Endothelial cell of umbilical vein (primary cell): ENCODE measurements around the gene DNMT1. TPM values are rescaled to one million over a fixed set of nuclear protein-coding genes. Genes with fewer than 3 reads are reported as not detected.
A peak's percentile ranks its signal among the peaks of the same experiment; 100 is the strongest.

Experiments used
- BruUV-seq: library from RNA; stranded (reverse); fragments of 400-500 nt; replicated peaks from 2 replicates; lab custom pipeline; 2021; lab: Mats Ljungman, UMichigan
- CTCF ChIA-PET: fragments of 300-600, 350-600 bp; sonication (Branson Sonifier 250); formaldehyde crosslinking; loops from one replicate; lab custom pipeline; 2021; ENCODE audit warnings: antibody characterized with exemption, inconsistent platforms; lab: Charles Lee
- POLR2A ChIA-PET: fragments of 300-600, 350-600 bp; sonication (Branson Sonifier 250); formaldehyde crosslinking; loops from one replicate; lab custom pipeline; 2021; ENCODE audit warnings: antibody characterized with exemption, inconsistent platforms; lab: Charles Lee
- DNase-seq: peaks from one replicate; pipeline ENCODE4 v3.0.0-alpha.2; 2011; ENCODE audit warnings: low read depth, low spot score
- FAIRE-seq: peaks from 2 replicates; lab custom pipeline; 2011; peaks lifted over from hg19 to GRCh38; lab: Jason Lieb, UNC
- H2AFZ ChIP-seq: 2 replicates; pipeline ENCODE4 v1.6.0; 2012; ENCODE audit warnings: low read depth, low read length, control low read depth, inconsistent platforms
- H3K27ac ChIP-seq: 2 replicates; pipeline ENCODE4 v1.5.1; 2011; ENCODE audit warnings: low read depth, mild to moderate bottlenecking, control low read depth, low read length, moderate library complexity; ENCODE audit not compliant: insufficient read depth
- H3K27me3 ChIP-seq, 2 experiments: 2 replicates each; pipeline versions ENCODE4 v1.6.0 to v1.6.1; 2011; ENCODE audit warnings: low read length in 2 of 2, mixed read lengths in 1 of 2; ENCODE audit not compliant: control insufficient read depth in 2 of 2, insufficient read depth in 2 of 2
- H3K36me3 ChIP-seq, 2 experiments: 2 replicates in 1 of 2; 3 replicates in 1 of 2; pipeline ENCODE4 v1.5.1; 2011; ENCODE audit warnings: low read length in 2 of 2, mild to moderate bottlenecking in 1 of 2, moderate library complexity in 1 of 2; ENCODE audit not compliant: control insufficient read depth in 2 of 2, insufficient read depth in 2 of 2; ENCODE audit errors: extremely low read depth in 1 of 2
- H3K4me1 ChIP-seq: 3 replicates; pipeline ENCODE4 v1.5.1; 2011; ENCODE audit warnings: mild to moderate bottlenecking, low read length; ENCODE audit not compliant: control insufficient read depth, insufficient read depth; ENCODE audit errors: extremely low read depth
- H3K4me2 ChIP-seq: 2 replicates; pipeline ENCODE4 v1.6.1; 2011; ENCODE audit warnings: low read length, control low read depth, mixed read lengths; ENCODE audit not compliant: insufficient read depth
- H3K4me3 ChIP-seq, 3 experiments: fragments of 200-600 bp in 1 of 3; sonication (generic), shearing (Covaris generic) in 1 of 3; replicated peaks in 1 of 3; 2 replicates each; pipeline ENCODE4 v1.5.1; 2011 to 2016; ENCODE audit warnings: control low read depth in 3 of 3, low read length in 3 of 3, mild to moderate bottlenecking in 2 of 3, inconsistent platforms in 1 of 3, low read depth in 1 of 3, moderate library complexity in 1 of 3; ENCODE audit not compliant: insufficient read depth in 1 of 3
- H3K79me2 ChIP-seq: 2 replicates; pipeline ENCODE4 v1.6.0; 2012; ENCODE audit warnings: low read length, inconsistent platforms; ENCODE audit not compliant: control insufficient read depth, insufficient read depth
- H3K9ac ChIP-seq: replicated peaks from 2 replicates; pipeline ENCODE3; 2011; ENCODE audit warnings: low read length, control low read depth; ENCODE audit not compliant: insufficient read depth; ENCODE audit errors: extremely low read depth
- H3K9me1 ChIP-seq: replicated peaks from 3 replicates; pipeline ENCODE4 v1.6.0; 2011; ENCODE audit warnings: mild to moderate bottlenecking, low read length; ENCODE audit not compliant: control insufficient read depth, insufficient read depth; ENCODE audit errors: extremely low read depth
- H3K9me3 ChIP-seq: replicated peaks from 2 replicates; pipeline ENCODE4 v1.5.1; 2012; ENCODE audit warnings: low read length, inconsistent platforms; ENCODE audit not compliant: control insufficient read depth, insufficient read depth
- H4K20me1 ChIP-seq: replicated peaks from 2 replicates; pipeline ENCODE3; 2011; ENCODE audit warnings: mild to moderate bottlenecking, low read length; ENCODE audit not compliant: control insufficient read depth, insufficient read depth; ENCODE audit errors: extremely low read depth
- EZH2 ChIP-seq: IDR thresholded peaks from 2 replicates; pipeline ENCODE4 v1.6.1; 2012; ENCODE audit warnings: borderline replicate concordance, low read depth, mild to moderate bottlenecking, moderate library complexity, low read length, inconsistent platforms; ENCODE audit not compliant: severe bottlenecking
- GATA2 ChIP-seq: IDR thresholded peaks from 2 replicates; pipeline ENCODE4 v1.7.0; 2011; ENCODE audit warnings: low read depth, mild to moderate bottlenecking, moderate library complexity, mixed read lengths, low read length; ENCODE audit not compliant: insufficient read length, insufficient read depth
- JUN ChIP-seq: IDR thresholded peaks from 2 replicates; pipeline ENCODE4 v1.6.1; 2011; ENCODE audit warnings: borderline replicate concordance, low read depth; ENCODE audit not compliant: insufficient read length, insufficient read depth
- dilution Hi-C: fragments of 300-500 bp; cut with MboI; formaldehyde crosslinking; loops from one replicate; pipeline ENCODE4 v1.15.0; 2019; ENCODE audit warnings: low sequenced_read_pairs; ENCODE audit not compliant: extremely low pct_ligation_motif_present
- intact Hi-C: fragments of 100-400 bp; cut with micrococcal nuclease; formaldehyde crosslinking; loops from one replicate; pipeline ENCODE4 v1.10.0; 2022
- microRNA-seq: library from miRNA; unstranded; fragments of <30 nt; microRNA quantifications from one replicate; pipeline ENCODE4 v1.2.0, GENCODE V29; 2021; ENCODE audit warnings: borderline number of aligned reads, borderline replicate concordance
- polyA plus RNA-seq, 4 experiments: library from polyadenylated mRNA; depleted of rRNA in 3 of 4; stranded (reverse) in 3 of 4; unstranded in 1 of 4; fragments of >200 nt; gene quantifications; 2 replicates each; pipeline versions ENCODE4 v1.2.1 to v1.2.3, GENCODE V29; 2011 to 2012; ENCODE audit warnings: missing spikeins in 1 of 4
- small RNA-seq: library from RNA; depleted of rRNA; stranded (forward); fragments of <200 nt; gene quantifications from one replicate; pipeline ENCODE3, GENCODE V24; 2012; ENCODE audit warnings: low replicate concordance, low read depth; ENCODE audit not compliant: insufficient read depth, insufficient read length
- total RNA-seq: library from RNA; stranded (reverse); gene quantifications from 2 replicates; pipeline ENCODE4 v1.2.3, GENCODE V29; 2021

The DNMT1 gene
- total and polyA plus RNA-seq, 2 donors (not counting 3 experiments of a cell fraction or from before 2014, with no cell fraction given), result 53.4 to 165 TPM

GRCh38 chr19:10083911-10084310 is 110.8 kb downstream of the DNMT1 start:
- Histone ChIP-seq H3K27me3 (no peaks in the 10 kb centered on the region), H3K79me2 (no peaks in the 10 kb centered on the region), H2AFZ (no peak overlapping the region), H3K27ac (no peak overlapping the region), H3K9me3 (no peaks in the 10 kb centered on the region), H3K9ac (no peak overlapping the region), H3K4me3 (no peak overlapping the region), H3K36me3 (no peaks in the 10 kb centered on the region), H3K4me1 (peaks cover 2% of the 10 kb centered on the region), H3K9me1 (no peaks in the 10 kb centered on the region), H3K4me2 (no peak overlapping the region), H4K20me1 (no peaks in the 10 kb centered on the region)
- POLR2A ChIA-PET, result no interaction called here
- TF ChIP-seq GATA2 (no peak), JUN (no peak), EZH2 (no peak)
- no peak for FAIRE-seq
- dilution Hi-C loops (no loop called here), intact Hi-C loops (no loop called here)
- DNase-seq, result no peak
- BruUV-seq, result no TSS peak
- CTCF ChIA-PET, result interaction anchor here (1.1 to 1.8 kb wide), 3 partner anchors 11 to 57 kb away, joined by 3 to 4 read pairs (median 4); no protein-coding TSS in a partner anchor

Small RNA genes within 50 kb of the gene (microRNA-seq; reads per million reads assigned to microRNA genes)
- gene MIR4322, result not detected

Small RNA genes within 50 kb of the gene (small RNA-seq; reads per million reads assigned to genes)
- gene MIR4322, result not detected
- 33.1 reads per million, percentile 87 among the genes with 10 or more reads in this experiment for gene SNORD105
- 29.3 reads per million, percentile 86 among the genes with 10 or more reads in this experiment for gene SNORD105B

Other genes starting within 250 kb of the DNMT1 start
- gene COL5A3, start 184.4 kb downstream of the DNMT1 start, total RNA-seq, result not detected in 2 replicates
- not detected in 2 replicates for gene COL5A3, start 184.4 kb downstream of the DNMT1 start, polyA plus RNA-seq
- gene RDH8, start 181.5 kb downstream of the DNMT1 start, total RNA-seq, result not detected in 2 replicates
- not detected in 2 replicates for gene RDH8, start 181.5 kb downstream of the DNMT1 start, polyA plus RNA-seq
- gene SHFL, start 108.6 kb downstream of the DNMT1 start, total RNA-seq, result 23.6 and 34.4 TPM in 2 replicates
- 36.9 and 40.0 TPM in 2 replicates for gene SHFL, start 108.6 kb downstream of the DNMT1 start, polyA plus RNA-seq
- not detected in 2 replicates for gene ANGPTL6, start 92.3 kb downstream of the DNMT1 start, total RNA-seq
- gene ANGPTL6, start 92.3 kb downstream of the DNMT1 start, polyA plus RNA-seq, result 0.15 and 0.32 TPM in 2 replicates
- 50.4 and 51.6 TPM in 2 replicates for gene PPAN, start 88.6 kb downstream of the DNMT1 start, total RNA-seq
- 27.6 and 30.1 TPM in 2 replicates for gene PPAN, start 88.6 kb downstream of the DNMT1 start, polyA plus RNA-seq
- 10.7 and 14.6 TPM in 2 replicates for gene P2RY11, start 83.3 kb downstream of the DNMT1 start, total RNA-seq
- 3.6 and 5.4 TPM in 2 replicates for gene P2RY11, start 83.3 kb downstream of the DNMT1 start, polyA plus RNA-seq
- gene EIF3G, start 75.1 kb downstream of the DNMT1 start, total RNA-seq, result 213 and 217 TPM in 2 replicates
- gene EIF3G, start 75.1 kb downstream of the DNMT1 start, polyA plus RNA-seq, result 253 and 294 TPM in 2 replicates
- 1.0 and 1.3 TPM in 2 replicates for gene S1PR2, start 36.4 kb upstream of the DNMT1 start, total RNA-seq
- gene S1PR2, start 36.4 kb upstream of the DNMT1 start, polyA plus RNA-seq, result 0.70 and 1.3 TPM in 2 replicates
- 69.4 and 70.4 TPM in 2 replicates for gene MRPL4, start 57.3 kb upstream of the DNMT1 start, total RNA-seq
- 118 and 144 TPM in 2 replicates for gene MRPL4, start 57.3 kb upstream of the DNMT1 start, polyA plus RNA-seq
- 7.1 and 20.5 TPM in 2 replicates for gene ICAM1, start 76.2 kb upstream of the DNMT1 start, total RNA-seq
- 30.4 and 38.0 TPM in 2 replicates for gene ICAM1, start 76.2 kb upstream of the DNMT1 start, polyA plus RNA-seq
- gene ICAM4, start 92.0 kb upstream of the DNMT1 start, total RNA-seq, result 0.49 TPM in 1 of 2 replicates, not detected in the other
- 0.41 and 0.44 TPM in 2 replicates for gene ICAM4, start 92.0 kb upstream of the DNMT1 start, polyA plus RNA-seq
- gene ICAM5, start 95.0 kb upstream of the DNMT1 start, total RNA-seq, result 0.40 TPM in 1 of 2 replicates, not detected in the other
- 0.03 and 0.10 TPM in 2 replicates for gene ICAM5, start 95.0 kb upstream of the DNMT1 start, polyA plus RNA-seq
- gene ZGLP1, start 114.9 kb upstream of the DNMT1 start, total RNA-seq, result 2.9 and 5.3 TPM in 2 replicates
- 1.6 and 2.3 TPM in 2 replicates for gene ZGLP1, start 114.9 kb upstream of the DNMT1 start, polyA plus RNA-seq
- 20.5 and 22.4 TPM in 2 replicates for gene FDX2, start 121.1 kb upstream of the DNMT1 start, total RNA-seq
- 59.8 and 61.6 TPM in 2 replicates for gene FDX2, start 121.1 kb upstream of the DNMT1 start, polyA plus RNA-seq
- 47.6 and 55.1 TPM in 2 replicates for gene RAVER1, start 138.6 kb upstream of the DNMT1 start, total RNA-seq
- gene RAVER1, start 138.6 kb upstream of the DNMT1 start, polyA plus RNA-seq, result 5.1 and 5.2 TPM in 2 replicates
- gene ICAM3, start 144.7 kb upstream of the DNMT1 start, total RNA-seq, result 11.4 and 11.6 TPM in 2 replicates
- gene ICAM3, start 144.7 kb upstream of the DNMT1 start, polyA plus RNA-seq, result 6.7 and 8.7 TPM in 2 replicates
- gene TYK2, start 185.6 kb upstream of the DNMT1 start, total RNA-seq, result 138 and 142 TPM in 2 replicates
- 92.9 and 93.7 TPM in 2 replicates for gene TYK2, start 185.6 kb upstream of the DNMT1 start, polyA plus RNA-seq
- gene CDC37, start 208.6 kb upstream of the DNMT1 start, total RNA-seq, result 275 and 300 TPM in 2 replicates
- 366 and 372 TPM in 2 replicates for gene CDC37, start 208.6 kb upstream of the DNMT1 start, polyA plus RNA-seq
- gene PDE4A, start 225.6 kb upstream of the DNMT1 start, total RNA-seq, result 9.9 and 10.0 TPM in 2 replicates
- gene PDE4A, start 225.6 kb upstream of the DNMT1 start, polyA plus RNA-seq, result 3.7 and 3.8 TPM in 2 replicates